Endothelial cell of umbilical vein (primary cell): ENCODE data around the gene CHST12. TPM values are rescaled to one million over a fixed set of nuclear protein-coding genes. Genes with fewer than 3 reads are reported as not detected.

Experiments used
- BruUV-seq: library from RNA; stranded (reverse); fragments of 400-500 nt; replicated peaks from 2 replicates; lab custom pipeline; 2021; lab: Mats Ljungman, UMichigan
- CTCF ChIA-PET: fragments of 300-600, 350-600 bp; sonication (Branson Sonifier 250); formaldehyde crosslinking; loops from one replicate; lab custom pipeline; 2021; ENCODE audit warnings: antibody characterized with exemption, inconsistent platforms; lab: Charles Lee
- POLR2A ChIA-PET: fragments of 300-600, 350-600 bp; sonication (Branson Sonifier 250); formaldehyde crosslinking; loops from one replicate; lab custom pipeline; 2021; ENCODE audit warnings: antibody characterized with exemption, inconsistent platforms; lab: Charles Lee
- DNase-seq: peaks from one replicate; pipeline ENCODE4 v3.0.0-alpha.2; 2011; ENCODE audit warnings: low read depth, low spot score
- FAIRE-seq: peaks from 2 replicates; lab custom pipeline; 2011; peaks lifted over from hg19 to GRCh38; lab: Jason Lieb, UNC
- H2AFZ ChIP-seq: 2 replicates; pipeline ENCODE4 v1.6.0; 2012; ENCODE audit warnings: low read depth, low read length, control low read depth, inconsistent platforms
- H3K27ac ChIP-seq: 2 replicates; pipeline ENCODE4 v1.5.1; 2011; ENCODE audit warnings: low read depth, mild to moderate bottlenecking, control low read depth, low read length, moderate library complexity; ENCODE audit not compliant: insufficient read depth
- H3K27me3 ChIP-seq, 2 experiments: 2 replicates each; pipeline versions ENCODE4 v1.6.0 to v1.6.1; 2011; ENCODE audit warnings: low read length in 2 of 2, mixed read lengths in 1 of 2; ENCODE audit not compliant: control insufficient read depth in 2 of 2, insufficient read depth in 2 of 2
- H3K36me3 ChIP-seq, 2 experiments: 2 replicates in 1 of 2; 3 replicates in 1 of 2; pipeline ENCODE4 v1.5.1; 2011; ENCODE audit warnings: low read length in 2 of 2, mild to moderate bottlenecking in 1 of 2, moderate library complexity in 1 of 2; ENCODE audit not compliant: control insufficient read depth in 2 of 2, insufficient read depth in 2 of 2; ENCODE audit errors: extremely low read depth in 1 of 2
- H3K4me1 ChIP-seq: 3 replicates; pipeline ENCODE4 v1.5.1; 2011; ENCODE audit warnings: mild to moderate bottlenecking, low read length; ENCODE audit not compliant: control insufficient read depth, insufficient read depth; ENCODE audit errors: extremely low read depth
- H3K4me2 ChIP-seq: 2 replicates; pipeline ENCODE4 v1.6.1; 2011; ENCODE audit warnings: low read length, control low read depth, mixed read lengths; ENCODE audit not compliant: insufficient read depth
- H3K4me3 ChIP-seq, 3 experiments: fragments of 200-600 bp in 1 of 3; sonication (generic), shearing (Covaris generic) in 1 of 3; replicated peaks in 1 of 3; 2 replicates each; pipeline ENCODE4 v1.5.1; 2011 to 2016; ENCODE audit warnings: control low read depth in 3 of 3, low read length in 3 of 3, mild to moderate bottlenecking in 2 of 3, inconsistent platforms in 1 of 3, low read depth in 1 of 3, moderate library complexity in 1 of 3; ENCODE audit not compliant: insufficient read depth in 1 of 3
- H3K79me2 ChIP-seq: 2 replicates; pipeline ENCODE4 v1.6.0; 2012; ENCODE audit warnings: low read length, inconsistent platforms; ENCODE audit not compliant: control insufficient read depth, insufficient read depth
- H3K9ac ChIP-seq: replicated peaks from 2 replicates; pipeline ENCODE3; 2011; ENCODE audit warnings: low read length, control low read depth; ENCODE audit not compliant: insufficient read depth; ENCODE audit errors: extremely low read depth
- H3K9me1 ChIP-seq: replicated peaks from 3 replicates; pipeline ENCODE4 v1.6.0; 2011; ENCODE audit warnings: mild to moderate bottlenecking, low read length; ENCODE audit not compliant: control insufficient read depth, insufficient read depth; ENCODE audit errors: extremely low read depth
- H3K9me3 ChIP-seq: replicated peaks from 2 replicates; pipeline ENCODE4 v1.5.1; 2012; ENCODE audit warnings: low read length, inconsistent platforms; ENCODE audit not compliant: control insufficient read depth, insufficient read depth
- H4K20me1 ChIP-seq: replicated peaks from 2 replicates; pipeline ENCODE3; 2011; ENCODE audit warnings: mild to moderate bottlenecking, low read length; ENCODE audit not compliant: control insufficient read depth, insufficient read depth; ENCODE audit errors: extremely low read depth
- CTCF ChIP-seq, 2 donors: IDR thresholded peaks; 1 replicate in 1 of 2; 2 replicates in 1 of 2; pipeline ENCODE4 v1.5.1; 2011; ENCODE audit warnings: low read length in 2 of 2, mild to moderate bottlenecking in 2 of 2, moderate library complexity in 2 of 2, control low read depth in 1 of 2, inconsistent platforms in 1 of 2, low read depth in 1 of 2; ENCODE audit not compliant: insufficient read depth in 1 of 2; ENCODE audit errors: extremely low read depth in 1 of 2
- EZH2 ChIP-seq: IDR thresholded peaks from 2 replicates; pipeline ENCODE4 v1.6.1; 2012; ENCODE audit warnings: borderline replicate concordance, low read depth, mild to moderate bottlenecking, moderate library complexity, low read length, inconsistent platforms; ENCODE audit not compliant: severe bottlenecking
- FOS ChIP-seq: IDR thresholded peaks from 2 replicates; pipeline ENCODE4 v1.6.1; 2011; ENCODE audit warnings: mild to moderate bottlenecking, low read length, moderate library complexity, borderline replicate concordance; ENCODE audit not compliant: insufficient read depth
- GATA2 ChIP-seq: IDR thresholded peaks from 2 replicates; pipeline ENCODE4 v1.7.0; 2011; ENCODE audit warnings: low read depth, mild to moderate bottlenecking, moderate library complexity, mixed read lengths, low read length; ENCODE audit not compliant: insufficient read length, insufficient read depth
- JUN ChIP-seq: IDR thresholded peaks from 2 replicates; pipeline ENCODE4 v1.6.1; 2011; ENCODE audit warnings: borderline replicate concordance, low read depth; ENCODE audit not compliant: insufficient read length, insufficient read depth
- MAX ChIP-seq: IDR thresholded peaks from 2 replicates; pipeline ENCODE4 v1.6.1; 2011; ENCODE audit not compliant: insufficient read depth, insufficient read length
- MYC ChIP-seq: IDR thresholded peaks from one replicate; pipeline ENCODE4 v1.6.1; 2011; ENCODE audit warnings: mild to moderate bottlenecking, low read depth, low read length
- POLR2A ChIP-seq: IDR thresholded peaks from 2 replicates; pipeline ENCODE4 v1.6.1; 2012; ENCODE audit warnings: low read depth, mild to moderate bottlenecking, control low read depth, low read length
- POLR2AphosphoS5 ChIP-seq: IDR thresholded peaks from 2 replicates; pipeline ENCODE4 v1.6.1; 2012; ENCODE audit warnings: low read depth, mild to moderate bottlenecking, control low read depth, low read length, moderate library complexity; ENCODE audit not compliant: insufficient read depth
- dilution Hi-C: fragments of 300-500 bp; cut with MboI; formaldehyde crosslinking; loops from one replicate; pipeline ENCODE4 v1.15.0; 2019; ENCODE audit warnings: low sequenced_read_pairs; ENCODE audit not compliant: extremely low pct_ligation_motif_present
- intact Hi-C: fragments of 100-400 bp; cut with micrococcal nuclease; formaldehyde crosslinking; loops from one replicate; pipeline ENCODE4 v1.10.0; 2022
- polyA plus RNA-seq, 4 experiments: library from polyadenylated mRNA; depleted of rRNA in 3 of 4; stranded (reverse) in 3 of 4; unstranded in 1 of 4; fragments of >200 nt; gene quantifications; 2 replicates each; pipeline versions ENCODE4 v1.2.1 to v1.2.3, GENCODE V29; 2011 to 2012; ENCODE audit warnings: missing spikeins in 1 of 4
- total RNA-seq: library from RNA; stranded (reverse); gene quantifications from 2 replicates; pipeline ENCODE4 v1.2.3, GENCODE V29; 2021

CHST12 gene
- total and polyA plus RNA-seq, 2 donors (not counting 3 experiments of a cell fraction or from before 2014, with no cell fraction given): 30.2 to 52.6 TPM

- intact Hi-C loops: loop anchor here (10.0 kb wide), 1 partner anchor 119 kb away; no protein-coding TSS in a partner anchor
These were observed 2.4 kb downstream of the CHST12 start for GRCh38 chr7:2405601-2406345.

More at GRCh38 chr7:2405601-2406345, 2.4 kb downstream of the CHST12 start:
- peaks cover 32% of the 10 kb centered on the region for H3K4me1 ChIP-seq
- dilution Hi-C loops: no loop called here
- FAIRE-seq (no peak), DNase-seq (no peak)
- H2AFZ ChIP-seq: no peak overlapping the region
- H3K79me2 ChIP-seq: peaks cover 5% of the 10 kb centered on the region
- ChIA-PET POLR2A (interaction anchor here (0.8 kb wide), 1 partner anchor 50 kb away, joined by 3 read pairs; no protein-coding TSS in a partner anchor), CTCF (interaction anchor here (1.4 to 2.5 kb wide), 2 partner anchors 26 to 63 kb away, joined by 6 to 11 read pairs; no protein-coding TSS in a partner anchor)
- TF ChIP-seq JUN: no peak
- no peak for TF ChIP-seq MYC
- no peak for TF ChIP-seq CTCF (IDR thresholded peaks at IDR 0.05; ENCODE audit: extremely low read depth in 1 of 2, insufficient read depth in 1 of 2, low read depth in 1 of 2, low read length in 2 of 2)
- TF ChIP-seq GATA2: no peak
- TF ChIP-seq POLR2AphosphoS5: no peak
- no peak for TF ChIP-seq MAX
- TF ChIP-seq FOS: no peak
- TF ChIP-seq POLR2A: no peak
- TF ChIP-seq EZH2: no peak
- no peaks in the 10 kb centered on the region for H3K9me1 ChIP-seq
- H3K36me3 ChIP-seq: no peaks in the 10 kb centered on the region
- no peak overlapping the region for H3K27ac ChIP-seq
- no peaks in the 10 kb centered on the region for H3K9me3 ChIP-seq
- H3K27me3 ChIP-seq: no peaks in the 10 kb centered on the region
- H3K9ac ChIP-seq: no peak overlapping the region
- no peak overlapping the region for H3K4me3 ChIP-seq
- no peak overlapping the region for H3K4me2 ChIP-seq
- no peaks in the 10 kb centered on the region for H4K20me1 ChIP-seq
- BruUV-seq: no TSS peak
